ENCODE measurements around the gene TEN1. TPM values are rescaled to one million over a fixed set of nuclear protein-coding genes. Genes with fewer than 3 reads are reported as not detected.

The TEN1 gene
- total RNA-seq, 1 experiment from 2014 or later = 19.3 TPM

- Histone ChIP-seq H4K5ac (ENCODE audit: insufficient read length, low read depth, low read length) (no peak overlapping the region), H2BK20ac (ENCODE audit: low read depth, low read length, poor library complexity, severe bottlenecking) (no peak overlapping the region), H3K23ac (ENCODE audit: insufficient read length, low read depth, low read length) (no peak overlapping the region), H3K79me2 (ENCODE audit: insufficient read depth, low read length) (no peaks in the 10 kb centered on the region), H2AFZ (ENCODE audit: low read length) (no peak overlapping the region), H4K91ac (ENCODE audit: insufficient read length, low read depth, low read length) (no peak overlapping the region), H3K9me3 (ENCODE audit: control insufficient read depth, low read depth, low read length) (no peaks in the 10 kb centered on the region), H2BK120ac (ENCODE audit: low read depth, low read length, poor library complexity, severe bottlenecking) (no peak overlapping the region), H3K14ac (ENCODE audit: insufficient read depth, low read length) (no peak overlapping the region), H3K79me1 (ENCODE audit: insufficient read depth, low read depth, low read length, poor library complexity, severe bottlenecking) (no peaks in the 10 kb centered on the region), H3K27me3 (ENCODE audit: insufficient read depth, low read length) (no peaks in the 10 kb centered on the region), H3K4me1 (ENCODE audit: insufficient read depth, low read length) (no peaks in the 10 kb centered on the region), H3K4ac (ENCODE audit: low read depth, low read length) (no peak overlapping the region), H4K8ac (replicated peaks; ENCODE audit: insufficient read length, low read depth, low read length) (no peak overlapping the region), H2BK15ac (ENCODE audit: low read depth, low read length) (no peak overlapping the region), H3K56ac (ENCODE audit: insufficient read length, low read depth, low read length) (no peak overlapping the region), H3K27ac (ENCODE audit: insufficient read length, low read depth, low read length) (no peak overlapping the region), H3K4me2 (ENCODE audit: insufficient read depth, insufficient read length, low read length) (no peak overlapping the region), H2BK12ac (ENCODE audit: insufficient read length, low read depth, low read length) (no peak overlapping the region), H3K18ac (ENCODE audit: insufficient read length, low read depth, low read length) (no peak overlapping the region), H3K9ac (ENCODE audit: extremely low read depth, insufficient read length, low read length) (no peak overlapping the region), H2AK5ac (ENCODE audit: insufficient read length, low read length) (no peak overlapping the region), H3T11ph (ENCODE audit: low read length) (no peak overlapping the region), H3K23me2 (ENCODE audit: insufficient read length, low read depth, low read length, poor library complexity, severe bottlenecking) (no peaks in the 10 kb centered on the region), H4K20me1 (ENCODE audit: control insufficient read depth, insufficient read depth, insufficient read length) (no peaks in the 10 kb centered on the region), H2BK5ac (ENCODE audit: insufficient read length, low read length) (no peak overlapping the region)
- H3K4me3 Mint-ChIP-seq = no peak overlapping the region; a peak in 1 of 5 replicates
- H3K4me1 Mint-ChIP-seq = peaks cover 5 to 10% of the 10 kb centered on the region in 2 experiments
- no peak overlapping the region for H3K27ac Mint-ChIP-seq
- peaks cover 2 to 9% (median 8%) of the 10 kb centered on the region in 3 experiments; a peak in 3 of 7 replicates for H3K36me3 Mint-ChIP-seq (ENCODE audit: insufficient read depth in 1 of 3, low read depth in 3 of 3)
- no peak for TF ChIP-seq CTCF (conservative IDR thresholded peaks at IDR 0.05)
- H3K9me3 Mint-ChIP-seq = peaks cover 0 to 2% of the 10 kb centered on the region in 2 experiments; a peak in 3 of 5 replicates
- H3K27me3 Mint-ChIP-seq (ENCODE audit: low read depth) = peaks cover 4% of the 10 kb centered on the region
- no peak for DNase-seq
- no CpG with 5 or more reads among the region's 21 CpGs for WGBS (ENCODE audit: extremely low coverage, insufficient read length, low lambda C conversion rate)
Observed at GRCh38 chr17:76009969-76010661, 31.1 kb downstream of the TEN1 start.

All from H9 (cell line).